Activated T-cell treated with anti-CD3 and anti-CD28 coated beads for 4 hours (primary cell): ENCODE results near the gene GAA.
"Not testable (repeated sequence)": the region's sequence is repeated elsewhere in the genome, so short reads cannot be mapped to it uniquely, and the experiment has no call there.

ENCODE experiments used
- DNase-seq: peaks from one replicate; pipeline ENCODE4 v3.0.0-alpha.2; 2020

Gene GAA

GRCh38 chr17:80084773-80085172 is 16.6 kb upstream of the GAA start:
- no peak for DNase-seq

GRCh38 chr17:80086081-80086480 is 15.3 kb upstream of the GAA start:
- no peak for DNase-seq

- no peak for DNase-seq
Observed at GRCh38 chr17:80086616-80087015, 14.8 kb upstream of the GAA start.

GRCh38 chr17:80087346-80088265 is 13.8 kb upstream of the GAA start:
- DNase-seq = no peak

DNA sequence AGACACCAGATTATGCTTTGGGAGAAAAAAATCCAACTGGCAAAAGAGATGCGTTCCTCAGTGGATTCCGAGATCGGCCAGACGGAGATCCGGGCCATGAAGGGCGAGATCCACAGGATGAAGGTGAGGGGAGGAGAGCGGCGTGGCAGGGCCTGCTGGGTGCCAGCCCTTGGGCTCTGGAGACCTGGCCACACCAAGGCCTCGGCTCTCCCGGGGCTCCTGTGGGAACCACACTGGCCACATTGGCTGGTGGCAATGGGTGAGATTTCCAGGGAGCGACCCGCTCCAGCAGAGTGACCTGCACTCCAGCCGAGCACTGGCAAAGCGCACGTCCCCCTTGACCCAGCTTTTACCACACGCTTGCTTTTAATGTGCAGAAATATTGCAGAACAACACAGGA is 11.6 kb upstream of the GAA start:
- no peak for DNase-seq

DNA sequence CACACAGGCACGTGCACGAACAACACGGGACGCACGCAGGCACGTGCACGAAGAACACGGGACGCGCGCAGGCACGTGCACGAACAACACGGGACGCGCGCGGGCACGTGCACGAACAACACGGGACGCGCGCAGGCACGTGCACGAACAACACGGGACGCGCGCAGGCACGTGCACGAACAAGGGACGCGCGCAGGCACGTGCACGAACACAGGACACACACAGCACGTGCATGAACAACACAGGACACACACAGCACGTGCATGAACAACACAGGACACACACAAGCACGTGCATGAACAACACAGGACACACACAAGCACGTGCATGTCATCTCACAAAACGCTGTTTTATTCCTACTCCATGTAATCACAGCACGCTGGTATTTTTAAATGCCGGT is 11.2 kb upstream of the GAA start:
- DNase-seq = not testable (repeated sequence)

DNA sequence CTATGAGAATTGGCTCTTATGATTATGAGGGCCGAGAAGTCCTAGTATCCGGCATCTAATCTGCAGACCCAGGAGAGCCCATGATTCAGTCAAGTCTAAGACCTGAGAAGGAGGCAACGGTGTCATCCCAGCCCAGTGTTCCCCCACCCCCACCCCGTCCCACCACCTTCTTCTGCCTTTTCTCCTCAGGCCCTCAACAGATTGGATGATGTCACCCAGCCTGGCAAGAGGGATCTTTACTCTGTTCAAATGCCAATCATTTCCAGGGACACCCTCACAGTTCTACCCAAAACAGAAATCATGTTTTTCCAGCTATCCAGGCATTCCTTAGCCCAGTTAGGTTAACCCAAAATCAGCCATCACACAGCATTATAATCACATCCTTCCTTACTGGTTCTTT is 10.0 kb upstream of the GAA start:
- no peak for DNase-seq

DNA sequence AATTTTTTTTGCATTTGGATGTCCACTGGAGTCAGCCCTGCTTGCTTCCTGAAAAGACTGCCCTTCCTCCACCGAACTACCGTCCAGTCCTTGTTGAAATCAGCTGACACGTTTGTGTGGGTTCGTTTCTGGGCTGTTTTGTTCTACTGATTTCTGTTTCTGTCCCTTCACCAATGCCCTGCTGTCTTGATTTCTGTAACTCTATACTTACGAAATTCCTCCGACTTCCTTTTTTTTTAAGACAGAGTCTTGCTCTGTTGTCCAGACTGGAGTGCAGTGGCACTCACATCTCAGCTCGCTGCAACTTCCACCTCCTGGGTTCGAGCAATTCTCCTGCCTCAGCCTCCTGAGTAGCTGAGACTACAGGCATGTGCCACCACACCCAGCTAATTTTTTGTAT is 8.4 kb upstream of the GAA start:
- no peak for DNase-seq

- DNase-seq = no peak
Observed at GRCh38 chr17:80095038-80095843, 6.1 kb upstream of the GAA start.

GRCh38 chr17:80095844-80096475 is 5.4 kb upstream of the GAA start:
- DNase-seq = no peak

- DNase-seq = no peak
Observed at GRCh38 chr17:80096561-80097021, 4.8 kb upstream of the GAA start.

GRCh38 chr17:80097127-80097621 is 4.2 kb upstream of the GAA start:
- DNase-seq = no peak

DNA sequence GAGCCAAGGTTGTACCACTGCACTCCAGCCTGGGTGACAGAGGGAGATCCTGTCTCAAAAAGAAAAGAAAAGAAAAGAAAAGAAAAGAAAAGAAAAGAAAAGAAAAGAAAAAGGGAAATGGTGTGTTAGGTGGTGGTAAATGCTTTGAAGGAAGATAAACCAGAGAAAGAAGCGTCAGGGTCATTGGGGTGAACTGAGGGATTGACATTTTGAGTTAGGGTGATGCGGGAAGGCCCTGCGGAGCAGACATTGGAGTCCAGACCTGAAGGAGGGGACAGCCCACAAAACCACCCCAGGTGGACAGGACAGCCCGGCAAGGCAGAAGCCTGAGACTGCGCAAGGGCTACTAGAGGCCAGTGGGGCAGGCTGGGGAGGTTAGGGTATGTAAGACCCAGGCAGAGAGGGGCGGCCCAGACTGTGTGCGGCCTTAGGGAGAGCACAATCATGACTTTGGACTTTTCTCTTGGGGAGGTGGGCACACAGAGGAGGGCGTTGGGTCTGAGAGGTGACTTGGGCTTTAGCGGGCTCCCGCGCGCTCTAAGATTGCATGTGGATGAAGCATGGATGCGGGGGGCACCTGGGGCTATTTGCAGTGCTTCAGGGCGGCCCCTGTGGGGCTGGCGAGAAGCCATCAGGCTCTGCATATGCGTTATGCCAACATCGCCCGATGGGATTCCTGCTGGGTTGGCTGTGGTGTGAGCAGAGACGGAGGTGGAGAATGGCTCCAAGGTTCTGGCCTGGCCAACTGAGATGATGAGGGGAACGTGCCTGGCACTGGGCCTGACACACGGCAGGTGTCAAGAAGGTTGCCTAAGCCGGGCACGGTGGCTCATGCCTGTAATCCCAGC is 3.3 kb upstream of the GAA start:
- no peak for DNase-seq

DNA sequence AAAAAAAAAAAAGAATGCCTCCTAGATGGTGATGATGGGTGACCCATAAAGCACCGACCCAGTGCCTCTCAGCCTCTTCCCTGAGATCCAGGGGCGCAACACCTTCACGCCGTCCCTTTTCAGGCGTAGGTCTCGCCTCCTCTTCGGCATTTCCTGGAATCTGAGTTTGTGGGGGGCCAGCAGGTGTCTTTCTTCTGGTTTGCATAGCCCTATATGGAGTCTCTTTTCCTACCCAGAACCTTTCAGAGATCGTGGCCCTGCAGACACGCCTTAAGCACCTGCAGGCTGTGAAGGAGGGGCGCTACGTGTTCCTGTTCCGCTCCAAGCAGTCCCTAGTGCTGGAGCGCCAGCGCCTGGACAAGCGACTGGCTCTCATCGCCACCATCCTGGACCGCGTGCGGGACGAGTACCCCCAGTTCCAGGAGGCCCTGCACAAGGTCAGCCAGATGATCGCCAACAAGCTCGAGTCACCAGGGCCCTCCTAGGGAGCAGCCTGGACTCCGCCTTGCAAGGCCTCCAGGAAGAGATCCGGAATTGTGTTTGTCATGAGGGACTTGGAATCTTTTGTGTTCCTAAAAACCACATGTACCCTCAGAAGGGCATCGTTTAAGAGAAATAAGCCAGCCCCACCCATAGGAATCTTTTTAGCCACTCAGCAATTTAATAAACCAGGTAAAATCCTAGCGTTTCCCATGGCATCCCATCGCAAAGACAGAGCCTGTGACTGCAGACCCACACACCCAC is 1.9 kb upstream of the GAA start:
- no peak for DNase-seq

DNA sequence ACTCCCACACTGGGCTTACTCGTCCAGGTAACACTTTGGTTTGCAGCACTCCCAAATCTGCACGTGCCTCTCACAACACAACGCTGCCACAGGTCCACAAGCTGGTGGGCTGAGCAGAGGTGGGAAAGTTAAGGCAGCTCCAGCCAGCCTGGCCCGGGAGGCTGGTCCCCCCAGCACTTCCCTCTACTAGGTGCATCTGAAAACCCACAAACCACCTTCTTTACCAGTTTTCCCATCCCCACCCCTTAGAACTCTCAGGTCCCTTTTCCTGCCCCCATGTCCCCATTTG is 1.4 kb upstream of the GAA start:
- DNase-seq = no peak

GRCh38 chr17:80101946-80102663 is 724 bp downstream of the GAA start:
- no peak for DNase-seq

DNA sequence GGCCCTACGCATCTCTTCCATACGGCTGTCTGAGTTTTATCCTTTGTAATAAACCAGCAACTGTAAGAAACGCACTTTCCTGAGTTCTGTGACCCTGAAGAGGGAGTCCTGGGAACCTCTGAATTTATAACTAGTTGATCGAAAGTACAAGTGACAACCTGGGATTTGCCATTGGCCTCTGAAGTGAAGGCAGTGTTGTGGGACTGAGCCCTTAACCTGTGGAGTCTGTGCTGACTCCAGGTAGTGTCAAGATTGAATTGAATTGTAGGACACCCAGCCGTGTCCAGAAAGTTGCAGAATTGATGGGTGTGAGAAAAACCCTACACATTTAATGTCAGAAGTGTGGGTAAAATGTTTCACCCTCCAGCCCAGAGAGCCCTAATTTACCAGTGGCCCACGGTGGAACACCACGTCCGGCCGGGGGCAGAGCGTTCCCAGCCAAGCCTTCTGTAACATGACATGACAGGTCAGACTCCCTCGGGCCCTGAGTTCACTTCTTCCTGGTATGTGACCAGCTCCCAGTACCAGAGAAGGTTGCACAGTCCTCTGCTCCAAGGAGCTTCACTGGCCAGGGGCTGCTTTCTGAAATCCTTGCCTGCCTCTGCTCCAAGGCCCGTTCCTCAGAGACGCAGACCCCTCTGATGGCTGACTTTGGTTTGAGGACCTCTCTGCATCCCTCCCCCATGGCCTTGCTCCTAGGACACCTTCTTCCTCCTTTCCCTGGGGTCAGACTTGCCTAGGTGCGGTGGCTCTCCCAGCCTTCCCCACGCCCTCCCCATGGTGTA is 1.5 kb downstream of the GAA start:
- DNase-seq = no peak

- no peak for DNase-seq
Observed at GRCh38 chr17:80103449-80104085, 2.2 kb downstream of the GAA start.

DNA sequence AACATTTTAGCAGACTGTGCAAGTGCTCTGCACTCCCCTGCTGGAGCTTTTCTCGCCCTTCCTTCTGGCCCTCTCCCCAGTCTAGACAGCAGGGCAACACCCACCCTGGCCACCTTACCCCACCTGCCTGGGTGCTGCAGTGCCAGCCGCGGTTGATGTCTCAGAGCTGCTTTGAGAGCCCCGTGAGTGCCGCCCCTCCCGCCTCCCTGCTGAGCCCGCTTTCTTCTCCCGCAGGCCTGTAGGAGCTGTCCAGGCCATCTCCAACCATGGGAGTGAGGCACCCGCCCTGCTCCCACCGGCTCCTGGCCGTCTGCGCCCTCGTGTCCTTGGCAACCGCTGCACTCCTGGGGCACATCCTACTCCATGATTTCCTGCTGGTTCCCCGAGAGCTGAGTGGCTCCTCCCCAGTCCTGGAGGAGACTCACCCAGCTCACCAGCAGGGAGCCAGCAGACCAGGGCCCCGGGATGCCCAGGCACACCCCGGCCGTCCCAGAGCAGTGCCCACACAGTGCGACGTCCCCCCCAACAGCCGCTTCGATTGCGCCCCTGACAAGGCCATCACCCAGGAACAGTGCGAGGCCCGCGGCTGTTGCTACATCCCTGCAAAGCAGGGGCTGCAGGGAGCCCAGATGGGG is 3.1 kb downstream of the GAA start:
- DNase-seq = no peak
